K562 (cell line): ENCODE data around the gene ABCB9. TPM values are rescaled to one million over a fixed set of nuclear protein-coding genes. Genes with fewer than 3 reads are reported as not detected.

Experiments
- ATAC-seq: fragments of 200-7000 bp; cut with Tn5 transposase; 3 replicates; pipeline ENCODE4 v1.9.1; 2020; ENCODE audit warnings: moderate library complexity
- BruUV-seq: library from RNA; stranded (reverse); fragments of 400-500 nt; replicated peaks from 2 replicates; lab custom pipeline; 2021; lab: Mats Ljungman, UMichigan
- CTCF ChIA-PET: fragments of 300-600 bp; formaldehyde crosslinking; extraction: SDS; loops from one replicate; lab custom pipeline; 2021; ENCODE audit warnings: low intra/inter-chr PET ratio; lab: Yijun Ruan, JAX
- POLR2A ChIA-PET: fragments of 300-600, 350-650 bp; sonication (Branson Sonifier 250); formaldehyde crosslinking; extraction: SDS; loops from one replicate; lab custom pipeline; 2021; ENCODE audit warnings: antibody characterized with exemption, inconsistent platforms; lab: Yijun Ruan, JAX
- DNase-seq, 4 experiments: peaks; one replicate each; pipeline versions ENCODE4 v3.0.0 to v3.0.0-alpha.2; 2011 to 2018; ENCODE audit warnings: low spot score in 3 of 4, mixed read lengths in 3 of 4; ENCODE audit errors: extremely low read depth in 1 of 4
- FAIRE-seq: peaks from 2 replicates; lab custom pipeline; 2011; peaks lifted over from hg19 to GRCh38; lab: Jason Lieb, UNC
- H2AFZ ChIP-seq: 2 replicates; pipeline ENCODE4 v1.6.0; 2011; ENCODE audit warnings: low read depth, low read length, control low read depth, inconsistent platforms
- H3K27ac ChIP-seq: fragments of 200-600 bp; 3 replicates; pipeline ENCODE4 v1.8.0; 2011; ENCODE audit warnings: low read depth, mild to moderate bottlenecking, control low read depth, inconsistent platforms, low read length, moderate library complexity, mixed read lengths; ENCODE audit errors: extremely low read depth
- H3K27me3 ChIP-seq, 2 experiments: fragments of 300-600 bp in 1 of 2; 2 replicates in 1 of 2; 3 replicates in 1 of 2; pipeline versions ENCODE4 v1.6.0 to v1.8.0; 2011; ENCODE audit warnings: inconsistent platforms in 2 of 2, low read length in 2 of 2, mild to moderate bottlenecking in 1 of 2, mixed read lengths in 1 of 2, moderate library complexity in 1 of 2; ENCODE audit not compliant: control insufficient read depth in 2 of 2, insufficient read depth in 2 of 2
- H3K36me3 ChIP-seq: fragments of 300-600 bp; 3 replicates; pipeline ENCODE4 v1.8.0; 2011; ENCODE audit warnings: mild to moderate bottlenecking, low read length, inconsistent platforms; ENCODE audit not compliant: control insufficient read depth, insufficient read depth
- H3K4me1 ChIP-seq, 2 experiments: fragments of 200-600 bp in 1 of 2; replicated peaks in 1 of 2; 2 replicates in 1 of 2; 3 replicates in 1 of 2; pipeline versions ENCODE4 v1.5.1 to v1.8.0; 2011; ENCODE audit warnings: inconsistent platforms in 2 of 2, low read length in 2 of 2, mild to moderate bottlenecking in 1 of 2, mixed read lengths in 1 of 2, moderate library complexity in 1 of 2; ENCODE audit not compliant: control insufficient read depth in 2 of 2, insufficient read depth in 2 of 2
- H3K4me2 ChIP-seq: 2 replicates; pipeline ENCODE4 v1.6.1; 2011; ENCODE audit warnings: low read length, control low read depth, inconsistent platforms, mixed read lengths; ENCODE audit not compliant: insufficient read depth
- H3K4me3 ChIP-seq: fragments of 200-600 bp; sonication (generic), shearing (Covaris generic); 2 replicates; pipeline ENCODE4 v1.5.1; 2016; ENCODE audit warnings: control low read depth, inconsistent platforms
- H3K79me2 ChIP-seq: fragments of 200-600 bp; 3 replicates; pipeline ENCODE4 v1.8.0; 2011; ENCODE audit warnings: low read length, inconsistent platforms; ENCODE audit not compliant: control insufficient read depth, insufficient read depth
- H3K9ac ChIP-seq, 2 experiments: 2 replicates each; pipeline versions ENCODE4 v1.6.0 to v1.6.1; 2011; ENCODE audit warnings: low read depth in 2 of 2, low read length in 2 of 2, control low read depth in 1 of 2, inconsistent platforms in 1 of 2, mild to moderate bottlenecking in 1 of 2, mixed read lengths in 1 of 2; ENCODE audit not compliant: insufficient read depth in 1 of 2
- H3K9me1 ChIP-seq: one replicate; pipeline ENCODE4 v1.6.0; 2011; ENCODE audit warnings: inconsistent platforms, mild to moderate bottlenecking, low read length, moderate library complexity; ENCODE audit not compliant: control insufficient read depth, insufficient read depth
- H3K9me3 ChIP-seq: replicated peaks from 2 replicates; pipeline ENCODE4 v1.5.1; 2011; ENCODE audit warnings: low read depth, low read length, inconsistent platforms; ENCODE audit not compliant: control insufficient read depth, insufficient read depth
- H4K20me1 ChIP-seq: replicated peaks from 2 replicates; pipeline ENCODE4 v1.6.1; 2011; ENCODE audit warnings: low read length, inconsistent platforms, mixed read lengths; ENCODE audit not compliant: control insufficient read depth, insufficient read depth
- ARID3B ChIP-seq: fragments of 250-450 bp; sonication (Bioruptor Pico); IDR thresholded peaks from 2 replicates; pipeline ENCODE4 v1.4.0; 2020; ENCODE audit warnings: borderline replicate concordance
- BCOR ChIP-seq: fragments of 450-650 bp; IDR thresholded peaks from 2 replicates; pipeline ENCODE4 v1.6.1; 2016
- BRF1 ChIP-seq: IDR thresholded peaks from 3 replicates; pipeline ENCODE4 v1.6.1; 2011; ENCODE audit warnings: borderline replicate concordance, mild to moderate bottlenecking; ENCODE audit not compliant: insufficient read length; ENCODE audit errors: extremely low read depth
- CAMTA2 ChIP-seq: fragments of 250-450 bp; sonication (Bioruptor Pico); conservative IDR thresholded peaks from 2 replicates; pipeline ENCODE4 v1.5.1; 2022
- IRF2 ChIP-seq: sonication (generic); formaldehyde crosslinking; IDR thresholded peaks from 2 replicates; pipeline ENCODE4 v1.8.1; 2022; ENCODE audit warnings: mild to moderate bottlenecking, missing genetic modification reagents
- JUNB ChIP-seq: fragments of 450-650 bp; formaldehyde crosslinking; conservative IDR thresholded peaks from 2 replicates; pipeline ENCODE4 v1.4.0; 2020; ENCODE audit warnings: mild to moderate bottlenecking
- KDM1A ChIP-seq, 2 experiments: fragments of 450-650 bp; IDR thresholded peaks; 2 replicates each; pipeline ENCODE4 v1.6.1; 2016; ENCODE audit warnings: mild to moderate bottlenecking in 2 of 2
- KHSRP ChIP-seq: fragments of 450-650 bp; IDR thresholded peaks from 2 replicates; pipeline ENCODE4 v1.6.1; 2017
- KLF6 ChIP-seq: fragments of 250-450 bp; sonication (Bioruptor Pico); IDR thresholded peaks from 2 replicates; pipeline ENCODE4 v1.4.0; 2020; ENCODE audit warnings: mild to moderate bottlenecking, moderate library complexity, borderline replicate concordance
- RB1 ChIP-seq: fragments of 450-650 bp; IDR thresholded peaks from 2 replicates; pipeline ENCODE4 v1.6.1; 2017; ENCODE audit warnings: low read depth, mild to moderate bottlenecking
- RCOR1 ChIP-seq, 2 experiments: IDR thresholded peaks; 2 replicates each; pipeline ENCODE4 v1.6.1; 2012; ENCODE audit warnings: low read depth in 2 of 2, low read length in 2 of 2, borderline replicate concordance in 1 of 2, improper control_type of control experiment in 1 of 2
- RFX5 ChIP-seq: IDR thresholded peaks from 2 replicates; pipeline ENCODE4 v1.6.1; 2011; ENCODE audit warnings: low read depth, mild to moderate bottlenecking, improper control_type of control experiment, low read length
- TCFL5 ChIP-seq: fragments of 250-450 bp; sonication (Bioruptor Pico); conservative IDR thresholded peaks from 2 replicates; pipeline ENCODE4 v1.6.1; 2021; ENCODE audit warnings: mild to moderate bottlenecking, moderate library complexity, matching md5 sums
- ZNF318 ChIP-seq, 2 experiments: fragments of 450-650 bp; IDR thresholded peaks; 2 replicates each; pipeline ENCODE4 v1.6.1; 2016; ENCODE audit warnings: mild to moderate bottlenecking in 2 of 2, borderline replicate concordance in 1 of 2, low read depth in 1 of 2, moderate library complexity in 1 of 2
- ZNF384 ChIP-seq: IDR thresholded peaks from 2 replicates; pipeline ENCODE4 v1.6.1; 2012; ENCODE audit warnings: low read depth, low read length, improper control_type of control experiment
- whole genome bisulfite sequencing: fragments of 100-300 bp; shearing (Covaris generic); methylation state at CpG from one replicate; pipeline ENCODE4 v1.1.6; 2016; ENCODE audit warnings: low coverage, mixed read lengths; ENCODE audit not compliant: insufficient coverage; ENCODE audit errors: missing lambda C conversion rate; 5-methylcytosine and 5-hydroxymethylcytosine counted together
- in situ Hi-C: fragments of 300-500 bp; cut with MboI; formaldehyde crosslinking; loops from 4 replicates; pipeline ENCODE4 v1.15.0; 2018; ENCODE audit warnings: inconsistent platforms, mixed read lengths
- intact Hi-C: fragments of 100-400 bp; cut with micrococcal nuclease; formaldehyde crosslinking; loops from 2 replicates; pipeline ENCODE4 v1.14.2; 2022
- polyA plus RNA-seq, 8 experiments: library from polyadenylated mRNA; depleted of rRNA in 4 of 8; stranded (reverse) in 5 of 8; unstranded in 3 of 8; fragments of >200 nt; fragmentation: Nextera tagmentation in 2 of 8; fragmentation: Illumina TruSeq in 1 of 8; extraction: Ambion mirVana in 2 of 8; extraction: Trizol in 1 of 8; gene quantifications; 2 replicates each; pipeline versions ENCODE4 v1.2.1 to v1.2.3, GENCODE V29; 2011 to 2014; ENCODE audit warnings: inconsistent platforms in 1 of 8, missing spikeins in 1 of 8
- total RNA-seq, 7 experiments: library from RNA; depleted of rRNA in 6 of 7; stranded (reverse); fragments of >200 nt in 6 of 7; fragmentation: Illumina TruSeq in 2 of 7; extraction: Trizol in 2 of 7; gene quantifications; 2 replicates each; pipeline versions ENCODE4 v1.2.1 to v1.2.3, GENCODE V29; 2011 to 2021; ENCODE audit warnings: low replicate concordance in 1 of 7

ABCB9 gene
- total and polyA plus RNA-seq, 9 of the 15 experiments (the other 6 are each of a cell fraction or from before 2014, with no cell fraction given) = 0.20 to 12.6 (median 6.2) TPM

- no peak overlapping the region for H3K4me3 ChIP-seq
- H3K4me1 ChIP-seq = peaks cover 15 to 83% of the 10 kb centered on the region in 2 experiments
- ChIA-PET POLR2A (interaction anchor here (1.0 to 1.1 kb wide), 2 partner anchors 9 to 10 kb away, joined by 3 read pairs; no protein-coding TSS in a partner anchor), CTCF (no interaction called here)
- intact Hi-C loops = loop anchor here (10.0 kb wide), 1 partner anchor 157 kb away; no protein-coding TSS in a partner anchor
- no peak overlapping the region for H3K9ac ChIP-seq
- no TSS peak for BruUV-seq
- H3K9me3 ChIP-seq = no peaks in the 10 kb centered on the region
- no peak overlapping the region for H3K27ac ChIP-seq
- no peak for ATAC-seq
- H3K36me3 ChIP-seq = peaks cover 14% of the 10 kb centered on the region; the same call in 2 of the 3 replicates
- no peaks in the 10 kb centered on the region; the same call in 2 of the 3 replicates for H3K79me2 ChIP-seq
- no peaks in the 10 kb centered on the region for H3K27me3 ChIP-seq
- no peak for DNase-seq
- no peak for FAIRE-seq
- WGBS = 72% methylated on average over 13 of the region's 13 CpGs
- no peaks in the 10 kb centered on the region for H3K9me1 ChIP-seq
- no peak overlapping the region for H2AFZ ChIP-seq
- no peak overlapping the region for H3K4me2 ChIP-seq
- in situ Hi-C loops = no loop called here
- H4K20me1 ChIP-seq = 0 out of 2 replicates have a peak, but pooled peaks cover 3% of the 10 kb centered on the region
- no peak for TF ChIP-seq KLF6 (CRISPR knock-in tag)
- no peak for TF ChIP-seq ZNF318 (IDR thresholded peaks at IDR 0.05; ENCODE audit: borderline replicate concordance in 1 of 2, low read depth in 1 of 2)
- TF ChIP-seq BCOR = no peak
- TF ChIP-seq ARID3B = no peak
- no peak for TF ChIP-seq RCOR1 (IDR thresholded peaks at IDR 0.05; ENCODE audit: borderline replicate concordance in 1 of 2, low read depth in 2 of 2, low read length in 2 of 2)
- no peak for TF ChIP-seq JUNB
- no peak for TF ChIP-seq IRF2 (CRISPR knock-in tag)
- no peak for TF ChIP-seq RFX5
- TF ChIP-seq KHSRP = no peak
- no peak for TF ChIP-seq BRF1
- no peak for TF ChIP-seq KDM1A (IDR thresholded peaks at IDR 0.05)
- no peak for TF ChIP-seq TCFL5
- TF ChIP-seq RB1 = no peak
- no peak for TF ChIP-seq CAMTA2 (CRISPR knock-in tag)
- no peak for TF ChIP-seq ZNF384
Observed at GRCh38 chr12:122988036-122988435, 21.8 kb upstream of the ABCB9 start.
